ENCODE measurements around the gene GPHN.

Gene GPHN

DNA sequence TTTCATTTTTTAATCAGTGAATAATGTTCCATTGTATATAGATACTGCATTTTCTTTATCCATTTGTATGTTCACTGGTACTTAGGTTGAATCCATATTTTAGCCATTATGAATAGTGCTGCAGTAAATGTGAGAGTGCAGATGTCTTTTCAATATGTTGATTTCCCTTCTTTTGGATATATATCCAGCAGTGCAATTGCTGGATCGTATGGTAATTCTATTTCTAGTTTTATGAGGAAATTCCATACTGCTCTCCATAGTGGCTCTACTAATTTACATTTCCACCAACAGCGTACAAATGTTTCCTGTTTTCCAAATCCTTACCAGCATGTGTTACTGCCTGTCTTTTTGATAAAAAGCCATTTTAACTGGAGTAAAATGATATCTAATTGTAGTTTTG lies 392.8 kb downstream of the GPHN start:
- no peak for DNase-seq (ENCODE audit: low read depth)
- TF ChIP-seq, protein P1, sequence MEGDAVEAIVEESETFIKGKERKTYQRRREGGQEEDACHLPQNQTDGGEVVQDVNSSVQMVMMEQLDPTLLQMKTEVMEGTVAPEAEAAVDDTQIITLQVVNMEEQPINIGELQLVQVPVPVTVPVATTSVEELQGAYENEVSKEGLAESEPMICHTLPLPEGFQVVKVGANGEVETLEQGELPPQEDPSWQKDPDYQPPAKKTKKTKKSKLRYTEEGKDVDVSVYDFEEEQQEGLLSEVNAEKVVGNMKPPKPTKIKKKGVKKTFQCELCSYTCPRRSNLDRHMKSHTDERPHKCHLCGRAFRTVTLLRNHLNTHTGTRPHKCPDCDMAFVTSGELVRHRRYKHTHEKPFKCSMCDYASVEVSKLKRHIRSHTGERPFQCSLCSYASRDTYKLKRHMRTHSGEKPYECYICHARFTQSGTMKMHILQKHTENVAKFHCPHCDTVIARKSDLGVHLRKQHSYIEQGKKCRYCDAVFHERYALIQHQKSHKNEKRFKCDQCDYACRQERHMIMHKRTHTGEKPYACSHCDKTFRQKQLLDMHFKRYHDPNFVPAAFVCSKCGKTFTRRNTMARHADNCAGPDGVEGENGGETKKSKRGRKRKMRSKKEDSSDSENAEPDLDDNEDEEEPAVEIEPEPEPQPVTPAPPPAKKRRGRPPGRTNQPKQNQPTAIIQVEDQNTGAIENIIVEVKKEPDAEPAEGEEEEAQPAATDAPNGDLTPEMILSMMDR (conservative IDR thresholded peaks at IDR 0.05; ENCODE audit: low read depth, low read length) = no peak
- H3K4me3 ChIP-seq (ENCODE audit: low read length) = no peak overlapping the region

DNA sequence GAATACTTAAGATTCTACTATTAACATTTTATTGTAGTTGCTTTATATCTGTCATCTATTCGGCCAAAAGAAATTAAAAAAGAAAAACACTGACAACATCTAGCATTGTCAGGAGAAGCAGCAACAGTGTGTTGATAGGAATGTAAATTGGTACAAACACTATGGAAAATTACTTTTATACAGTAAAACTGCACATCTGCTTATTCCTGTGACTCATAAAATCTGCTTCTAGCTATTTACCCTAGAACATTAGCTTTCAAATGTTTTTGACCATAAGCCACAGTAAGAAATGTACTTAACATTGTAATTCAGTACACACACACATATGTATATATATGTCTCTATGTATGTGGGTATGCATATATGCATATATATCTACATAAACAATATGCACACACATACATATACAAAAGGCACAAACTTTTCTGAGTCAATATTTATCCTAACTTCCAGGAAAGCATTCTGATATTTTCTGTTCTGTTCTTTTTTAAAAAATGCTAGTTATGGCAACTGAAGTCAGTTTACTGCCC lies 402.4 kb downstream of the GPHN start:
- no peak for DNase-seq (ENCODE audit: low read depth)
- TF ChIP-seq, protein P1 (conservative IDR thresholded peaks at IDR 0.05; ENCODE audit: low read depth, low read length) = no peak
- no peak overlapping the region for H3K4me3 ChIP-seq (ENCODE audit: low read length)

DNA sequence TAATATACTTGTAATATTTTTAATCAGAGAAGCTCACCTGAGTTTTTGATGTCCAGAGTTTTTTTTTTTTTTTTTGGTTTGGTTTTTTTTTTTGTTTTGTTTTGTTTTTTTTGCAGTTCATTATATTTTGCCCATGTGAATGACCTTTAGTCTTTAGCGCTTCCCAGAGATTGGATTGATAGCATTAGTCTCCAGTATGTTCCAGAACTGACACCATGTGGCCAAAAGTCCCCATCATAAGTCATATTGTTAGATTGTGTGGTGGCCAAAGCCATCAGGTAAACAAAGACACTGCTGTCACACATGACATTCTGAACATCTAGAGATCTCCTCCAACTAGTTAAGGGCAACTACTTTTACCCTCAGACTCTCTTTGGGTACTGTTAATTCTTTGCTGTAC lies 408.5 kb downstream of the GPHN start:
- no peak overlapping the region for H3K4me3 ChIP-seq (ENCODE audit: low read length)
- TF ChIP-seq, protein P1 (conservative IDR thresholded peaks at IDR 0.05; ENCODE audit: low read depth, low read length) = no peak
- no peak for DNase-seq (ENCODE audit: low read depth)

DNA sequence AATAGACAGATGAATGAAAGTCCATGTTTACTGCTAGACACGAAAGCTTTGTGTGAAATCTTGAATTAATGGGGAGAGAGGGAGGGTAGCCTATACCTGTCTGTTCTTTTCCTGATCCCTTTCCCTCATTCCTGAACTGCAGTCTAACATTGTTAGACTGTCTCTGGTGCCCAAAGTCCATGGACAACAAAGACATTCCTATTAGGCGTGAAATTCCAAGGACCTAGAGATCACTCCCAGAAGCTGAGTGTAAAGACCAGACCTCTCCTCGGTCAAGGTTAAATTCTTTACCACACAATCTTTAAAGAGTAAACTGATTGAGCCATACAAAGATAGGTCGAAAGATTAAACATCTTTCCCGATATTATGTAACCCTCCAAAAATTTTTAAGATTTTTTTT lies 410.6 kb downstream of the GPHN start:
- no peak overlapping the region for H3K4me3 ChIP-seq (ENCODE audit: low read length)
- TF ChIP-seq, protein P1 (conservative IDR thresholded peaks at IDR 0.05; ENCODE audit: low read depth, low read length) = no peak
- DNase-seq (ENCODE audit: low read depth) = no peak

DNA sequence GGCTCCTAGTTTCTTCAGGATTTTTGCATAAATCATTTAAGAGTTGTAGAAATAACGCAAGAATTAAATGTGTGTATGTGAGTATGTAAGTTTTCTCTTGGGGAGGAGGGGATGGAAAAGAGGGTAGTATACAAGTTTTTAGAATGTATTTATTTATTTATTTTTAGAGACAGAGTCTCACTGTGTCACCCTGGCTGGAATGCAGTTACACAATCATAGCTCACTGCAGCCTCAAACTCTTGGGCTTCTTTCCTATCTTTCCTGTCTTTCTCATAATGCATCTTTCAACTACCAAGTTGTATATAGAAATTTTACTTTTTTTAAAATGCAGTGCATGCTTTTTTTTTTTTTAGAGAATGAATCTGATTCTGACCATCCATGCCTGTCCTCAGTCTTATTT lies 412.2 kb downstream of the GPHN start:
- TF ChIP-seq, protein P1 (conservative IDR thresholded peaks at IDR 0.05; ENCODE audit: low read depth, low read length) = no peak
- no peak for DNase-seq (ENCODE audit: low read depth)
- no peak overlapping the region for H3K4me3 ChIP-seq (ENCODE audit: low read length)

DNA sequence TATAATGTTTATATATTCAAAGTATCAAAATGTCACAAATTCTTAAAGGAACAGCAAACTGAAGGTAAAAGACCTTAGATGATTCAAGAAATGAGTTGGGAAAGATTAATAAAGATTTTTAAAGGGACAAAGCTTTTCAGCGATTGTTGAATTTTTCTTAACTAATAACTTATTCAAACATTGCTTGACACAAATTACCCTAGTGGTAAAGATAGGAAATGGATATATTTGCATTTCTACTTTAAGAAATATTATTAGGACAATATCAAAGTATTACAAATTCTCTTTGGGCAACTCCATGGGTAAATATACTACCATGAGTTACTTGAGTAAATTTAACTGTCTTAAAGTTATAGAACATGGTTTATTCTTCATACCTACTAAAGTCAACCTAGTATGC lies 415.3 kb downstream of the GPHN start:
- H3K4me3 ChIP-seq (ENCODE audit: low read length) = no peak overlapping the region
- TF ChIP-seq, protein P1 (conservative IDR thresholded peaks at IDR 0.05; ENCODE audit: low read depth, low read length) = no peak
- DNase-seq (ENCODE audit: low read depth) = no peak

DNA sequence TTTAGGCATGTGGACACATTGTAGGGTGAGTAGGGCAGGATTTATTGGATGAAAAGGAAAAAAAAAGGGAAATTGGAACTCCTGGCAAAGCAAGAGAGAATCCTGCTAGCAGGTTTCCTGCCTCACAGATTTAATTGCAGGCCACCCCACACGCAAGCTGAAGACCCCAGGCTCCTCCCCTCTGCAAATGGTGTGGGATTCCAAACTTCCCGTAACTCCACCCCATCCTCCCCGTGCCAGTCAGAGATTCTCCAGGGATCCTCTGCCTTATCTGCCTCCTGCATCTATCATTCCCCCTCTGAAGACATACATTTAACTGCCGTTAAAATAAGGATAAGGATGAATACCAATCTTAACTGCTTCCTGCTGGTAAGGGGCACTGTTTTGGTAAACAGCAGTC lies 431.5 kb downstream of the GPHN start:
- TF ChIP-seq, protein P1 (conservative IDR thresholded peaks at IDR 0.05; ENCODE audit: low read depth, low read length) = no peak
- DNase-seq (ENCODE audit: low read depth) = no peak
- no peak overlapping the region for H3K4me3 ChIP-seq (ENCODE audit: low read length)

All from retinal pigment epithelial cell (primary cell).